KOPT-K1 (cell line): ENCODE results near the gene PDGFA.

ENCODE experiments used
- H3K27ac ChIP-seq: fragments of 200-600 bp; sonication (generic); 2 replicates; pipeline ENCODE4 v1.5.1; 2016; ENCODE audit warnings: antibody characterized with exemption, mild to moderate bottlenecking, low read depth, low read length; ENCODE audit not compliant: poor library complexity, severe bottlenecking
- H3K36me3 ChIP-seq: fragments of 200-600 bp; sonication (generic); 2 replicates; pipeline ENCODE4 v1.5.1; 2017; ENCODE audit warnings: antibody characterized with exemption, mild to moderate bottlenecking, low read length, moderate library complexity; ENCODE audit not compliant: insufficient read depth
- H3K9me3 ChIP-seq: fragments of 200-600 bp; sonication (generic); 2 replicates; pipeline ENCODE4 v1.5.1; 2017; ENCODE audit warnings: antibody characterized with exemption, low read length, mild to moderate bottlenecking; ENCODE audit not compliant: insufficient read depth, poor library complexity, severe bottlenecking

PDGFA gene

DNA sequence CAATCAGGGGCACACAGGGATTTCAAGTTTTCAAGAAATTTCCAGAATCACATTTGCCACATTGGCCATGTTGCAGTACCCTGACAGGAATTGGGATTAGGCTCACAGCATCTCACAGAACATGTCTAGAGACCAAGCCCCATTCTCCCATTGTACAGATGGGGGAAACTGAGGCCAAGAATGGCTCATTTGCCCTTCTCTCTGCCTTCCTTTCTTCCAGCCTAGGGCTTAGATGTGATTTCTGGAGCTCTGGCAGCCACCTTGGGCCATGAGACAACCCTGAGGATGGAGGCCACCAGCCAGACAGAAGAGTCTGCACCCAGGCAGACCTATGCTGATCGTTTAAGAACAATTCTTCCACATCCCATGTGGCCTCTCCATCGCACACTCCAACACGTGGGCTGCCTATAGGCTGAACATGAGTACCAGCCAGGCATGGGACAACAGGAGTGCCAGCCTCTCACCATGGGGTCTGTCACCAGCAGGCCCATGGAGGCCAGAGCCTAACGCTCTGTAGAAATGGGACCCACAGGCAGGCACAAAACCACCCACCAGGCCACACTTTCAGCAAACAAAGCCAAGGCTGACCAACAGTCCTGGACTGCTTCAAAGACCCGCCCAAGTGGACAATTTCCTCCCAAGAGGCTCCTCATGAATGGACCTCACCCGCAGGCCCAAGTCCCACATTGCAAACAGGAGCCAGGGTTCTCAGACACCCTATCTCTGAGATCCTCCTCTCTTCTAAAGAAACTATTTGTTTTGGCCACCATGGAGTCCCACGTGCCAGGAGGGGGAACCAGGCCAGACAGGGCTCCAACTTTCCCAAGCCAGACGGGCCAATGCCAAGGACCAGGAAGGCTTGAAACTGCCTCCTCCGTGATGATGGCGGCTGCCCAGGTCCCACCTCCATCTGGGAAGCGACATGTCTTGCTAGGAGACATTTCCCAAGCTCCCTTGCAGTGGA is 20.7 kb downstream of the PDGFA start:
- Histone ChIP-seq H3K9me3 (peaks cover under 1% of the 10 kb centered on the region), H3K27ac (no peak overlapping the region), H3K36me3 (no peaks in the 10 kb centered on the region)

DNA sequence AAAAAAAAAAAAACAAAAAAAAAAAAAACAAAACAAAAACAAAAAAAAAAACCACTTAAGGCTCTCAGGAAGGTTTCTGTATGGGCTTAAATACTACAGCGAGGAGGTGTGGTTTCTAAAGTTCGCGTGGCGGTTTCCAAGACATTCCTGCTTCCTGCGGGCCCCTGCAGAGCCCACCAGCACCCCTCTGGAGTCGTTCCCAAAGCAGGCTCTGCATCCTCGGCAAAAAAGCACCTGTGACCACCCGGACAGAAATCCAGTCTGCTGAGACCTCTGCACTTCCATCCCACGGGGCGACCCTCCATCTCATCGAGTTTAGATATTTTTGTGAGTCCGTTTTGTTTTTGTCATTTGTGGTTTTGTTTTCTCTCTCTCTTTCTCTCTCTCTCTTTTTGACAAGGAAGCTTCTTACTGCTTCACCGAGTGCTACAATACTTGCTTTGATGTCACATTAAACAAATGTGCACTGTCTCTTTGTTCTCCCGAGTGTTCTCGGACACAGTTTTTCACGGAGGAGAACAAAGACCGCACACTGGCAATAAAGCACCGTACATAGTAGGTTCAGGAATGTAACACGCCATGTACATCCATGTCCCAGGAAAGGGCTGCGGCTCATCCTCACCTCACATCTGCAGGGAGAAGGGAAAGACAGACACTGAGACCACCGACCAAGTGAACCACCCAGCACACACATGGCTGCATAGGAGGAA is 21.5 kb downstream of the PDGFA start:
- Histone ChIP-seq H3K36me3 (no peaks in the 10 kb centered on the region), H3K9me3 (peaks cover 7% of the 10 kb centered on the region), H3K27ac (no peak overlapping the region)

DNA sequence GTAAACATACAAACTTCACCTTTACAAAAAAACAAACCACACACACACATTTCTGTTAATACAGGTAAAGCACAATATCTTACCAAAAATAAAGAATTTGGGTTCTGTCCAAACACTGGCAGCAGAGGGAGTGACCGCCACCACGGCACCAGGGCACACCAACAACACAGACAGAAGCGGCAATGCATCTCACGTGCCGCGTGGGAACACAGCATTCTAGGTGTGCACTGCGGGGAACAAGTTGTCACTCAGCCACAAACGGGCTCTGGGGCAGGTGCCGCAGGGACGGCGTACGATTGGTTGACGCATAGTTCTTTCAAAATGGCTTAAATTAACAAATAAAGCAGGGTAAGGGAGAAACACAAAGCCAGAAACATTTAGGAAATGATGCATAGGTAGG is 22.3 kb downstream of the PDGFA start:
- no peak overlapping the region for H3K27ac ChIP-seq
- H3K36me3 ChIP-seq, result no peaks in the 10 kb centered on the region
- H3K9me3 ChIP-seq, result peaks cover 14% of the 10 kb centered on the region

DNA sequence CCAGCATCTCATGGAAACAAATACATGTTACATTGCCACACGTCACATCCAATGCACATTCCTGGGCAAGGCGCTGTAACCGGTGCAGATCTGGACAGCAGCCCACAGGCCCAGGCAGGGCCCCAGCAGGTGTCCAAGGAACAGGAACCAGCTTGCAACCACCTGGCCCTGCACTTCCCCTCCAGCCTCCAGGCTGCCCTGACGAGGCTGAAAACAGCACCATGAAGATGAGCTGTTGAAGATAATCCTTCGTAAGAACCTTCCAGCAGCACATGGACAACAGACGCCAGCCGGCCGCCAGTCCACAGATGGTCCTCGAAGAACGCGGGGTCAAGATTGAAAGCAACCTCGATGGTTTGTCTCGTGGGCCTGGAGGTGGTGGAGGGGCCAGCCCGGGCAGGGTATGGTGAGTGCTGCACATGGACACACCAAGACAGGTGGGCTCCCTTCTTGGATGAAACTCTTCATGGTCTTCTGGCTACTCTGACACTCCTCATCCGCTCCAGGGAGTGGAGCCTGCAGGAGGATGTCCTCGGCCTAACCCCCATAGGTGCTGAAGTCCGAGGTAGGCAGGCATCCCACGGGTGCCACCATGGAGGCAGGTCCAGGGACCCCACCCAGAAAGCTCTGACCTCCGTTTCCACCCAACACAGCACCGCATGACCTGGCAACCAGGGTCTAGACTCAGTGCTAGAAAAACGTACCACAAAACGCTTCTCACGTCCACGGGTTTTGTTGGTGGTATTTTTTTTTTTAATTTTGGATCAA is 22.9 kb downstream of the PDGFA start:
- no peaks in the 10 kb centered on the region for H3K36me3 ChIP-seq
- H3K27ac ChIP-seq, result no peak overlapping the region
- H3K9me3 ChIP-seq, result peaks cover 14% of the 10 kb centered on the region

DNA sequence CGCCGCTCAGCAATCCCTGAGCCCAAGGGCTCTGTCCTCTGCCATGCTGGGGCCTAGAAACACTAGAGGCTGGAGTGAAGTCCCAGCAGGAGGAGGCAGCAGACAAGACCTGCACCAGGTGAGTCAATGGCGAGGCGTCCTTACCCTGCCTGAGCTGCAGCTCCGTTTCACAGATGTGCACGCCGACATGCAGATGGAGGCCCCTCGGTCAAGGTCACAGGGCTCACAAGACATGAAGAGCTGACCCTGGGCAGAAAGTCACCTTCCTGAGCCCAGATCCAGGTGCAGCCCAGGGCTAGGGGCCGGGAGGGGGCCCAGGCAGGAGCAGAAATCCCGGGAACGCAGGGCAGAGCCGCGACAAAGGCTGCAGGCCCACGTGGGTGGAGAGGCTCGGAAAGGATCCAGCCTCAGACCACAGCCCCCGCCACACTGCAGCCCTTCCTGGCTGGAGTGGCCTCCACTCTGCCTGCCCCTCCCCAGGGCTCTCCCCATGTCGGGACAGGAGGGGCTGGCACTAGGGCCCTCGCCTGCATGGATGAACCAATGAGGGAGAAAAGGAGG is 23.8 kb downstream of the PDGFA start:
- Histone ChIP-seq H3K9me3 (peaks cover 14% of the 10 kb centered on the region), H3K36me3 (no peaks in the 10 kb centered on the region), H3K27ac (no peak overlapping the region)

DNA sequence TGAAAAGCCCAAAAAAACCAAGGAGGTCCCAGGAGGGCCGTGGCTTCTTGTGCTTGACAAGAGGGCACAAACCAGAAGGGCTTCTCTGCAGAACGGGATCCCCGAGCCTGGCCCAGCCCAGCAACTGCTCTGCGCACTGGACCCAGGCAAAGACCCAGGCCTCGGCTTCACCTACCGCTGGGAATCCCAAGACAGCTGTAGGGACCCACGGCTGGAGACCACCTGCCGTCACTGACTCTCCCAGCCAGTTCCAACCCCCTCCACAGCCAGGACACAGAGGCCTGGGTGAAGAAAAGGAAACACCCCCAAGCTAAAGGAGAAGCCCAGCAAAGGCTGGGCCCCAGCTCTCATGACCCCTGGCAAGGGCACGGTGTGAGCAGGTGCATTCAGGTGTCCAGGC is 24.3 kb downstream of the PDGFA start:
- no peak overlapping the region for H3K27ac ChIP-seq
- H3K9me3 ChIP-seq, result peaks cover 14% of the 10 kb centered on the region
- no peaks in the 10 kb centered on the region for H3K36me3 ChIP-seq

DNA sequence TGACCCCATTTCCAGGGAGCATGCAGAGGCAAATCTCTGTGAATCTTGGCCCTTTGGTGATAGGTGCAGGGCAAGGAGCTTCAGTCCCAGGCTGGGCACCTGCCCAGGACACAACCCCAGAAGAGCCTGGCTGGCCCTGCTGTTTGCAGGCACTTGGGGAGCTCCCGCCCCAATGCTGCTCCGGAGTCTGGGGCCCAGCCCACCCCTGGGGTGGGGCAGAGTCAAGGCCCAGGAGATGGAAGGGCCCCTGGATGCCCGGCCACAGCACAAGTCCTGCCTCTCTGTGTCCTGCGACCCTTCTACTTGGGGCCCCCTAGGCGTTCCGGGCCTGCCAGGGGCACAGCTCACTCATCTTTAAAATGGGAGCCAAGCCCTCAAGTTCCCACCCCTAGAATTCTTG is 24.7 kb downstream of the PDGFA start:
- Histone ChIP-seq H3K27ac (no peak overlapping the region), H3K36me3 (no peaks in the 10 kb centered on the region), H3K9me3 (peaks cover 16% of the 10 kb centered on the region)

DNA sequence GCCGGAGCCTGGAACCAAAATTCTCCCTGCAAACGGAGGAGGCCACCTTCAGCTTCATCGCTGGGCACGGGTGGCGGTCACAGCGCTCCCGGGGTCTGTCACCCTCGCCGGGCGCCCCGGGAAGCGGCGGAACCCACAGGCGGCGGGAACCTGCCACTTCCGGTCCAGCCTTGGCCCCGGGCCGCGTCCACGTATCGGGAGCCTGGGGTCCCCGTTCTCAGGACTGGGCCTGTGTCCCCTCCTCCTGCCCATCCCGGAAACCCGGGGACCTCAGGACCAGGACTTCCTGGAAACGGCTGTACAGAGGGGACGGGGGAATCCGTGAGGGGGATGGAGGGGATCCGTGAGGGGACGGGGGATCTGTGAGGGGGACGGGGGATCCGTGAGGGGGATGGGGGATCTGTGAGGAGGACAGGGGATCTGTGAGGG is 25.4 kb downstream of the PDGFA start:
- H3K9me3 ChIP-seq, result peaks cover 21% of the 10 kb centered on the region
- H3K36me3 ChIP-seq, result no peaks in the 10 kb centered on the region
- H3K27ac ChIP-seq, result no peak overlapping the region

DNA sequence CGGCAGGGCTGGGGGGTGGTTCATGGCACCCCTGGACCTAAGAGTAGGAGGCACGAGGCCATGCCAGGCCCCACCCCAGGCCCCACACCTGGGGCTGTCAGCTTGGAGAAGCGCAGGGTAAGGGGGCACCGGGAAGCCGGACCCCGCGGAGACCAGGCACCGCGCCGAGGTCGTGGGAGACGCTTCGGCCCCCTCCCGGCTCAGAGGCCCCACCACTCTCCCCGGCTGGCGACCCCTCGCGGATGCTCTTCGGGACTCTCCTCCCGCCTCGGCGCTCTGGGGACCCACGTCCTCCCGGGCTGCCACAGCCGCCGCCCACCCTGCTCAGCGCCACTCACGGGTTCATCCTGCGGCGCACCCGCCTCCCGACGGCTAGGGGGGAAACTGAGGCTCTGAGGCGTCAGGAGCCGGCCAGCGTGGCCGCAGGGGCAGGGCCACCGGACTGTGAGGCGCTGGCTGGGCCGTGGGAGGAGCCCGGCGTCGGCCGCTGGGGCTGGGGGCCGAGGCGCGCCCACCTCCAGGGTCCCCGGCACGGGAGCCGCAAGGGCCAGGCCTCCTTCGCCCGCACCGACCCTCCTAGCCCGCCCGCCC is 25.9 kb downstream of the PDGFA start:
- peaks cover 21% of the 10 kb centered on the region for H3K9me3 ChIP-seq
- H3K27ac ChIP-seq, result no peak overlapping the region

DNA sequence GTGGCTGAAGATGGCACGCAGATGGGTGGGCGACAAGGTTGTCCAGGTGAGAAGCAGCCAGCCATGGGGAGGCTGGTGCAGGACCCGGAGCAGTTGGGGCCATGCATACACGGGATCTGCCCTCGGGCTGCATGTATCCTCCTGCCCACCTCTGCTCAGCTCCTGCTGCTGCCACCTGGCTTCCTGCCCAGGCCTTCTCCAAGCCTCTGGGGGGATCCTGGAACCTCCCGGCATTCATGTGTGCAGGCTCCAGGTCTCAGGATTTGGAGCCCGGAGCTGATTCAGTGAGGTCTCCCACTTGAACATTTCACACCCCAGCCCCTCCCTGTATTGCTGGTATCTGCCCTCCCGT is 27.0 kb downstream of the PDGFA start:
- Histone ChIP-seq H3K36me3 (no peaks in the 10 kb centered on the region), H3K9me3 (peaks cover 21% of the 10 kb centered on the region), H3K27ac (no peak overlapping the region)

More for the DNA sequence above, 25.9 kb downstream of the PDGFA start:
- H3K36me3 ChIP-seq, result no peaks in the 10 kb centered on the region

DNA sequence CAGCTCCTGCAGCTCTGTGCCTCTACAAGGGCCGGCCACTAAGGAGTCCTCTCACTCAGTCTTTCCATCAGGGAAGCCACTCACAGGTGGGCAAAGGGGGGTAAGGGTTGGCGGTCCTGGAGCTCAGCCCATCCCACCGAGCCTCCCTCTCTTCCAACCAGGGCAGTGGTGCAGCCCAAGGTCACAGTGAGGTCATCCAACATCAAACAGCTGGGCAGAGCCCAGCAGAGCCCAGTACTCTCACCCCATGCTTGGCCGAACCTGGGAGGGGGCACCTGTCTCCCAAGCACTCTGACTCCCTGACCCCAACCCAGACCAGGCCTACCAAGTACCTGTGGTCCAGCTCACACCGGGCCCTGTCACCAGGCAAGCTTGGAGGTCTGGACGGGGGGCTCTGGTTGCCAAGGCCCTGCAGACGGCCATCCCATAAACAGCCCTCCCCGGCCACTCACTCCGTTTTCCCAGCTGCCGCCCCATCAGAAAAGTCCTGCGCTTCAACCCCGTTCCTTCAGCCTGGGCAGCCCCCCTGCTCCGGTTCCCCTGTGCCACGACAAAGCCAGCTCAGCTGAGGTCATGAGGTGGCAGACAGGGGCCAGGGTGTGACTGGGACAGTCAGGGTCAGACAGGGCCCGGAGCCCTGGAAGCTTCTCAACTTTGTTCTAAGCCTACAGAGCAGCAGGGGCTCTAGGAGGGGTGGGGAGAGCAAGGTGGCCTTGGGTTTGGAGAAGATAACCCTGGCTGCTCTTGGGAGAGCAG is 27.5 kb downstream of the PDGFA start:
- Histone ChIP-seq H3K27ac (no peak overlapping the region), H3K36me3 (no peaks in the 10 kb centered on the region), H3K9me3 (peaks cover 21% of the 10 kb centered on the region)

DNA sequence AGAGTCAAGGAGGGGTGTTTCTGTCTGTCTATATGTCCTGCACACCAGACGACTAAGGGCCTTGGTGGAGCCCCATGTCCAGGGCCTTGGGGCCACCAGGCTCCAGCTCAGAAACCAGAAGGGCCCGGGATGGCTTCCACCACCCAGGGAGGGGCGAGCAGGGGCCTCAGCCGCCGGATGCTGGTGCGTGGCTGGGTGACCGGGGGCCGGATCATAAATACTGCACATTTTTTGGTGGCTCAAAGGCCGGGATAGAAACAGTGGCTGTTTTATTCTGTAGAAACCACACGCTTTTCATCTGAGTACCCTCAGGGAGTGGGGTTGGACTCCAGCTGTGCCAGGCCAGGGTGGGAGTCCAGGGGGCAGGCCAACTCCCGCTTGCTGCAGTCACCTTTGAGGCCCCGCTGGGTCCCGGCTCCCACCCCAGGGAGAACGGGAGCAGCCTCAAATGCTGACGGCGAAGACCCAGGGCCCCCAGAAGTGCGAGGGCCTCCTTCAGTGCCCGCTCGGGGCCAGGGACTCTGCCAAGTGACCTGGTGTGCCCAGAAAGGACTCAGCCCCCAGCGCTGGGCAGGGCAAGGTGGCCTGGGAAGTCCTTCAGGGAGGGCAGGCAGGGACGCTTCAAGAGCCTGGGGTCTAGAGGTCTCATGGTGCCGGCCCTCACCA is 28.2 kb downstream of the PDGFA start:
- no peaks in the 10 kb centered on the region for H3K36me3 ChIP-seq
- H3K9me3 ChIP-seq, result peaks cover 21% of the 10 kb centered on the region
- H3K27ac ChIP-seq, result no peak overlapping the region

DNA sequence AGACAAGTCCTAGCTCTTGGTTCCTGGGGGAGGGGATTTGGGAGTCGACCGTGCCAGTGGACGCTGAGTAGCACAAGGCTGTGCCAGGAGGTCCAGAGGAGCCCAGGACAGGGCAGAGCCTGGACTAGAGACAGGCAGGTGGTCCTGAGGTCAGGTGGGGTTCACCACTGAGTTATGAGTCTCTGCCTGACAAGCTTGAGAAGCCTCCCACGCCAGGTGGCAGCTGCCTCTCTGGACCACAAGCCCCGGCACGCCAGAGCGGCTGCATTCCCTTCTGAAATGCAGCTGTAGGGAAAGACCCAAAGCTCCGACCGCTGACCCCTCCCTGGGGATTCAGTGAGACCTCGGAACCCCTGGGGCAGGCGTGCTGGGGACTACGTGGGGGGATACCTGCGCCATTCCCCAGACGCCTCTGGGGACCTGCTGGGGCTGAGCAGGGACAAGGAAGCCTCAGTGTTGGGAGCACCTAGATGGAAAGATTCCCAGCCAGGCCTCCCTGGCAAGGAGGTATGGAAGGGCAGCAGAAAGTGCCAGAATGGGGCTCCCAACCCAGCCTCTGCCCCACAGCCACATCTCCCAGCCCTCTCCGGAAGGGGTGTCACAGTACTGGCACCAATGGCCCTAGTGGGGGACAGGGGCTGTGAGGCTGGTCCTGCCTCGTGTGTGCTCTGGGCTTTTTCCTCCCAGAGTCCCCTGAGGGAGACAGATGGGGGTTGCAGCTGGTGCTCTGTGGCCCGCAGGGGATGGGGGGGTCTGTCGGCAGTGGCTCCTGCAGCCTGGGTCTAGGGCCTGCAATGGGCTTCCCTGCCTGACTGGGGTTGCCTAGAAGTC is 29.0 kb downstream of the PDGFA start:
- Histone ChIP-seq H3K36me3 (no peaks in the 10 kb centered on the region), H3K27ac (no peak overlapping the region), H3K9me3 (peaks cover 21% of the 10 kb centered on the region)
